Loucy (cell line): ENCODE results near the gene ZNRF3.
A peak's percentile ranks its signal among the peaks of the same experiment; 100 is the strongest.

ENCODE experiments used
- H2AFZ ChIP-seq: fragments of 200-600 bp; sonication (generic); 2 replicates; pipeline ENCODE4 v1.6.0; 2016; ENCODE audit warnings: antibody characterized with exemption, mild to moderate bottlenecking, low read length, moderate library complexity
- H3F3A ChIP-seq: fragments of 200-600 bp; 2 replicates; pipeline ENCODE4 v1.6.0; 2016; ENCODE audit warnings: antibody characterized with exemption, low read depth, mild to moderate bottlenecking
- H3K27me3 ChIP-seq: fragments of 200-600 bp; sonication (generic); 2 replicates; pipeline ENCODE4 v1.6.1; 2014; ENCODE audit warnings: low read length, mild to moderate bottlenecking; ENCODE audit not compliant: insufficient read depth, poor library complexity, severe bottlenecking
- H3K36me3 ChIP-seq: fragments of 200-600 bp; sonication (generic); 2 replicates; pipeline ENCODE4 v1.6.1; 2016; ENCODE audit warnings: low read length; ENCODE audit not compliant: insufficient read depth
- H3K4me1 ChIP-seq: fragments of 200-600 bp; sonication (generic); 2 replicates; pipeline ENCODE4 v1.5.1; 2014; ENCODE audit warnings: low read length, mild to moderate bottlenecking; ENCODE audit not compliant: insufficient read depth, poor library complexity, severe bottlenecking
- H3K4me2 ChIP-seq: fragments of 200-600 bp; sonication (generic); 2 replicates; pipeline ENCODE4 v1.6.0; 2014; ENCODE audit warnings: antibody characterized with exemption, low read length, low read depth, mild to moderate bottlenecking; ENCODE audit not compliant: poor library complexity, severe bottlenecking
- H3K4me3 ChIP-seq: fragments of 200-600 bp; sonication (generic); 2 replicates; pipeline ENCODE4 v1.5.1; 2014; ENCODE audit warnings: low read length, mild to moderate bottlenecking, mixed read lengths; ENCODE audit not compliant: poor library complexity, severe bottlenecking
- H3K79me2 ChIP-seq: fragments of 200-600 bp; sonication (generic); 2 replicates; pipeline ENCODE4 v1.6.1; 2014; ENCODE audit warnings: low read length; ENCODE audit not compliant: insufficient read depth
- H3K9ac ChIP-seq: fragments of 200-600 bp; sonication (generic); 2 replicates; pipeline ENCODE4 v1.6.0; 2014; ENCODE audit warnings: mild to moderate bottlenecking, low read depth, low read length, moderate library complexity; ENCODE audit not compliant: poor library complexity, severe bottlenecking
- H3K9me2 ChIP-seq: fragments of 200-600 bp; sonication (generic); replicated peaks from 2 replicates; pipeline ENCODE4 v1.6.1; 2016; ENCODE audit warnings: low read depth, low read length, mixed read lengths
- H3K9me3 ChIP-seq: fragments of 200-600 bp; sonication (generic); 2 replicates; pipeline ENCODE4 v1.6.1; 2014; ENCODE audit warnings: mild to moderate bottlenecking, antibody characterized with exemption, low read length, low read depth; ENCODE audit not compliant: insufficient read depth
- H4K20me1 ChIP-seq: fragments of 200-600 bp; sonication (generic); 2 replicates; pipeline ENCODE4 v1.6.0; 2014; ENCODE audit warnings: antibody characterized with exemption, low read length, mild to moderate bottlenecking; ENCODE audit not compliant: insufficient read depth, poor library complexity, severe bottlenecking
- CTCF ChIP-seq: fragments of 200-600 bp; sonication (generic); conservative IDR thresholded peaks from 2 replicates; pipeline ENCODE4 v1.5.1; 2014; ENCODE audit warnings: mild to moderate bottlenecking, antibody characterized with exemption, low read length
- EZH2phosphoT487 ChIP-seq: fragments of 200-600 bp; IDR thresholded peaks from 2 replicates; pipeline ENCODE4 v1.6.1; 2018; ENCODE audit warnings: antibody characterized with exemption, mild to moderate bottlenecking, moderate library complexity, borderline replicate concordance

Gene ZNRF3

GRCh38 chr22:28934026-28934425, 50.7 kb downstream of the ZNRF3 start:
- Histone ChIP-seq H3K4me3 (no peak overlapping the region), H3K9me3 (no peaks in the 10 kb centered on the region), H3F3A (no peaks in the 10 kb centered on the region), H3K9ac (no peak overlapping the region), H3K4me1 (peaks cover 37% of the 10 kb centered on the region), H3K36me3 (no peaks in the 10 kb centered on the region), H3K27me3 (no peaks in the 10 kb centered on the region), H2AFZ (no peak overlapping the region), H3K79me2 (peaks cover 43% of the 10 kb centered on the region), H3K4me2 (no peak overlapping the region), H4K20me1 (peaks cover 23% of the 10 kb centered on the region), H3K9me2 (no peaks in the 10 kb centered on the region)
- TF ChIP-seq CTCF (no peak), EZH2phosphoT487 (no peak)

- no peak overlapping the region for H3K4me3 ChIP-seq
- peaks cover 36% of the 10 kb centered on the region for H3K79me2 ChIP-seq
- H3K4me2 ChIP-seq = no peak overlapping the region
- no peaks in the 10 kb centered on the region for H3K9me2 ChIP-seq
- H4K20me1 ChIP-seq = peaks cover 16% of the 10 kb centered on the region
- no peaks in the 10 kb centered on the region for H3K27me3 ChIP-seq
- TF ChIP-seq CTCF (0 out of 2 replicates have a peak, but pooled peaks have one; percentile 10), EZH2phosphoT487 (no peak)
- H2AFZ ChIP-seq = no peak overlapping the region
- peaks cover 29% of the 10 kb centered on the region for H3K4me1 ChIP-seq
- no peaks in the 10 kb centered on the region for H3K9me3 ChIP-seq
- H3F3A ChIP-seq = no peaks in the 10 kb centered on the region
- H3K36me3 ChIP-seq = no peaks in the 10 kb centered on the region
- no peak overlapping the region for H3K9ac ChIP-seq
Observed at GRCh38 chr22:28935140-28935539, 51.8 kb downstream of the ZNRF3 start.

DNA sequence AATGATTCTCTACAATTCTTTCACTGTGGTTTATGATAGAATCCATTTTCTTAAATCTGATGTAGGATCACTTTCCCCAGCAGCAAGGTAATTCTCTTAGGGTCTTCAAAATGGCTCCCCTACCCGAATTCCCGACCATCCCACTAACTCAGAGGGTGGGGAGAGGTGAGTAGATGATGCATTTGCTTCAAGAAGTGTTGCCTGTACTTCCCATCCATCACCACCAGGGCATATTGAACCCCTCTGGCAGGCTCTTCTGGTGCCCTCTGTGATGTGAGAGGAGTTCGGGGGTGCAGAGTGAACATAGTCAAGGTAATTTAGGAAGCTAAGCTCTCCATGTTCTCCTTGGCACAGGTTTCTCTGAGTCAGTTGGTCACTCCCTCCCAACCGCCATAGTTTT, 52.3 kb downstream of the ZNRF3 start:
- TF ChIP-seq EZH2phosphoT487 (no peak), CTCF (peak; percentile 61)
- H3K4me3 ChIP-seq = no peak overlapping the region
- H3K9me2 ChIP-seq = no peaks in the 10 kb centered on the region
- peaks cover 12% of the 10 kb centered on the region for H4K20me1 ChIP-seq
- no peaks in the 10 kb centered on the region for H3K36me3 ChIP-seq
- H3K4me1 ChIP-seq = peaks cover 23% of the 10 kb centered on the region
- H2AFZ ChIP-seq = no peak overlapping the region
- no peaks in the 10 kb centered on the region for H3K9me3 ChIP-seq
- no peak overlapping the region for H3K4me2 ChIP-seq
- no peaks in the 10 kb centered on the region for H3K27me3 ChIP-seq
- H3K79me2 ChIP-seq = peaks cover 34% of the 10 kb centered on the region
- H3K9ac ChIP-seq = no peak overlapping the region
- no peaks in the 10 kb centered on the region for H3F3A ChIP-seq
